A549 (cell line): ENCODE data around the gene FAF1. TPM values are rescaled to one million over a fixed set of nuclear protein-coding genes. Genes with fewer than 3 reads are reported as not detected.
"Not testable (repeated sequence)": the region's sequence is repeated elsewhere in the genome, so short reads cannot be mapped to it uniquely, and the experiment has no call there.

Experiments
- ATAC-seq, 2 experiments: fragments of 200-7000 bp in 1 of 2; fragments of >200 bp in 1 of 2; cut with Nextera tagmentation in 1 of 2; cut with Tn5 transposase in 1 of 2; 3 replicates each; pipeline versions ENCODE4 v1.8.0 to v1.9.1; 2018 to 2020; ENCODE audit warnings: mild to moderate bottlenecking in 1 of 2, moderate library complexity in 1 of 2
- CTCF ChIA-PET: fragments of 300-600 bp; sonication (Branson Sonifier 250); formaldehyde crosslinking; extraction: SDS; loops from one replicate; lab custom pipeline; 2021; ENCODE audit warnings: antibody characterized with exemption, inconsistent platforms; lab: Yijun Ruan, JAX
- POLR2A ChIA-PET: fragments of 350-600 bp; formaldehyde crosslinking; extraction: SDS; loops from one replicate; lab custom pipeline; 2021; ENCODE audit warnings: antibody characterized with exemption, inconsistent platforms; lab: Yijun Ruan, JAX
- DNase-seq, 2 experiments: peaks; one replicate each; pipeline versions ENCODE4 v3.0.0 to v3.0.0-alpha.2; 2011 to 2016; ENCODE audit warnings: low read depth in 1 of 2, low spot score in 1 of 2
- FAIRE-seq: peaks from 2 replicates; lab custom pipeline; 2011; peaks lifted over from hg19 to GRCh38; lab: Jason Lieb, UNC
- H3K27ac ChIP-seq, 2 experiments: fragments of >200 bp; sonication (Bioruptor Twin); formaldehyde crosslinking; 3 replicates each; pipeline ENCODE4 v1.5.1; 2016 to 2017
- H3K4me1 ChIP-seq: fragments of >200 bp; sonication (Bioruptor Twin); formaldehyde crosslinking; 3 replicates; pipeline ENCODE4 v1.6.1; 2016
- H3K4me2 ChIP-seq: fragments of >200 bp; sonication (Bioruptor Twin); formaldehyde crosslinking; 3 replicates; pipeline ENCODE4 v1.6.1; 2016
- H3K4me3 ChIP-seq: fragments of >200 bp; sonication (Bioruptor Twin); formaldehyde crosslinking; 3 replicates; pipeline ENCODE4 v1.5.1; 2016
- H3K9me3 ChIP-seq: fragments of >200 bp; sonication (Bioruptor Twin); formaldehyde crosslinking; 3 replicates; pipeline ENCODE4 v1.6.1; 2016
- CEBPB ChIP-seq, 2 experiments: fragments of >200 bp in 1 of 2; sonication (Bioruptor Twin) in 1 of 2; formaldehyde crosslinking in 1 of 2; IDR thresholded peaks; 2 replicates each; pipeline ENCODE4 v1.6.1; 2012 to 2016
- CHD4 ChIP-seq: fragments of 200-600 bp; sonication (generic); IDR thresholded peaks from 2 replicates; pipeline ENCODE4 v1.6.1; 2016; ENCODE audit warnings: antibody characterized with exemption, mild to moderate bottlenecking, borderline replicate concordance
- EHF ChIP-seq: fragments of 250-450 bp; sonication (Bioruptor Pico); IDR thresholded peaks from 2 replicates; pipeline ENCODE4 v1.5.0; 2020; ENCODE audit warnings: mild to moderate bottlenecking
- ELK1 ChIP-seq: fragments of 150-350 bp; IDR thresholded peaks from 2 replicates; pipeline ENCODE4 v1.6.1; 2014; ENCODE audit warnings: low read depth, mild to moderate bottlenecking, low read length
- GATA3 ChIP-seq: IDR thresholded peaks from 2 replicates; pipeline ENCODE4 v1.6.1; 2012; ENCODE audit warnings: borderline replicate concordance
- HES2 ChIP-seq: fragments of >200 bp; sonication (Bioruptor Twin); formaldehyde crosslinking; IDR thresholded peaks from 2 replicates; pipeline ENCODE4 v1.6.1; 2016
- HOXA7 ChIP-seq: fragments of 250-450 bp; sonication (Bioruptor Pico); IDR thresholded peaks from 2 replicates; pipeline ENCODE4 v1.5.0; 2020; ENCODE audit warnings: mild to moderate bottlenecking, moderate library complexity
- JUN ChIP-seq, 2 experiments: fragments of >200 bp; sonication (Bioruptor Twin); formaldehyde crosslinking; IDR thresholded peaks; 2 replicates in 1 of 2; 3 replicates in 1 of 2; pipeline ENCODE4 v1.6.1; 2016 to 2017
- MAFK ChIP-seq: fragments of 450-650 bp; IDR thresholded peaks from 2 replicates; pipeline ENCODE4 v1.6.1; 2014; ENCODE audit not compliant: partially characterized antibody
- NFE2L2 ChIP-seq: fragments of 150-350 bp; conservative IDR thresholded peaks from 2 replicates; pipeline ENCODE4 v1.6.1; 2014; ENCODE audit warnings: low read length
- NR3C1 ChIP-seq: fragments of >200 bp; sonication (Bioruptor Twin); formaldehyde crosslinking; IDR thresholded peaks from 3 replicates; pipeline ENCODE4 v1.6.1; 2017
- PHF8 ChIP-seq: fragments of 200-600 bp; sonication (generic); IDR thresholded peaks from 2 replicates; pipeline ENCODE4 v1.6.1; 2016; ENCODE audit warnings: low read depth, mild to moderate bottlenecking, antibody characterized with exemption, moderate library complexity, borderline replicate concordance
- POLR2AphosphoS2 ChIP-seq: conservative IDR thresholded peaks from 2 replicates; pipeline ENCODE4 v1.6.1; 2012; ENCODE audit warnings: low read length, improper control_type of control experiment, inconsistent platforms
- RAD21 ChIP-seq, 2 experiments: fragments of >200 bp in 1 of 2; sonication (Bioruptor Twin) in 1 of 2; formaldehyde crosslinking in 1 of 2; IDR thresholded peaks in 1 of 2; conservative IDR thresholded peaks in 1 of 2; 2 replicates in 1 of 2; 3 replicates in 1 of 2; pipeline ENCODE4 v1.6.1; 2012 to 2018; ENCODE audit warnings: inconsistent platforms in 1 of 2
- RCOR1 ChIP-seq: fragments of 150-350 bp; IDR thresholded peaks from 2 replicates; pipeline ENCODE4 v1.6.1; 2014; ENCODE audit warnings: antibody characterized with exemption, low read length, low read depth
- REST ChIP-seq: fragments of 200-600 bp; sonication (generic); IDR thresholded peaks from 2 replicates; pipeline ENCODE4 v1.6.1; 2016; ENCODE audit warnings: antibody characterized with exemption, mild to moderate bottlenecking, moderate library complexity
- RNF2 ChIP-seq: fragments of 200-600 bp; sonication (generic); IDR thresholded peaks from 2 replicates; pipeline ENCODE4 v1.6.1; 2016; ENCODE audit warnings: low read depth, mild to moderate bottlenecking, antibody characterized with exemption, moderate library complexity, borderline replicate concordance
- SREBF2 ChIP-seq: fragments of 450-650 bp; IDR thresholded peaks from 2 replicates; pipeline ENCODE4 v1.6.1; 2014; ENCODE audit warnings: mild to moderate bottlenecking, moderate library complexity
- TFCP2L1 ChIP-seq: fragments of 250-450 bp; sonication (Bioruptor Pico); IDR thresholded peaks from 2 replicates; pipeline ENCODE4 v1.5.0; 2021; ENCODE audit warnings: mild to moderate bottlenecking
- TP53 ChIP-seq: fragments of 250-450 bp; sonication (Bioruptor Pico); IDR thresholded peaks from 2 replicates; pipeline ENCODE4 v1.5.0; 2021; ENCODE audit warnings: mild to moderate bottlenecking, moderate library complexity
- ZC3H11A ChIP-seq: fragments of 450-650 bp; IDR thresholded peaks from 2 replicates; pipeline ENCODE4 v1.6.1; 2014; ENCODE audit warnings: antibody characterized with exemption, mild to moderate bottlenecking
- ZSCAN20 ChIP-seq: fragments of 250-450 bp; sonication (Bioruptor Pico); IDR thresholded peaks from 2 replicates; pipeline ENCODE4 v1.8.0; 2022; ENCODE audit warnings: mild to moderate bottlenecking, moderate library complexity
- WGBS: methylation state at CpG from one replicate; pipeline ENCODE4 v1.1.6; 2017; ENCODE audit errors: missing lambda C conversion rate; 5-methylcytosine and 5-hydroxymethylcytosine counted together
- polyA plus RNA-seq, 4 experiments: library from polyadenylated mRNA; depleted of rRNA in 3 of 4; stranded (reverse); fragments of >200 nt; fragmentation: RNase III in 1 of 4; extraction: RNeasy Plus Mini Kit Qiagen cat#74134 plus additional on column Dnase treatment in 1 of 4; gene quantifications; 2 replicates in 3 of 4; 3 replicates in 1 of 4; pipeline ENCODE4 v1.2.3, GENCODE V29; 2011 to 2017
- TF ChIP-seq, protein P1 (sequence below): IDR thresholded peaks from 2 replicates; pipeline ENCODE4 v1.6.1; 2012; ENCODE audit warnings: low read depth, borderline replicate concordance

Gene FAF1
- polyA plus RNA-seq, 2 of the 4 experiments (the other 2 are of a cell fraction) = 31.7 to 46.2 TPM

- peaks cover 17% of the 10 kb centered on the region; the same call in 2 of the 3 replicates for H3K4me1 ChIP-seq
- H3K27ac ChIP-seq = peak overlapping the region; percentile 83 to 96
- POLR2A ChIA-PET = interaction anchor here (2.5 kb wide), 1 partner anchor 10 kb away, joined by 15 read pairs; the partner anchor contains the start of gene CDKN2C
- ATAC-seq = peak; percentile 49 to 79
- peak overlapping the region; percentile 84 for H3K4me2 ChIP-seq
- DNase-seq = no peak
- FAIRE-seq = no peak
- no peak for TF ChIP-seq ELK1
- TF ChIP-seq HES2 = no peak
- no peak for TF ChIP-seq TFCP2L1 (CRISPR knock-in tag)
- 0 out of 5 replicates have a peak, but pooled peaks of 1 of the 2 experiments have one; percentile 2 for TF ChIP-seq RAD21 (conservative IDR thresholded peaks at IDR 0.05 in 1 of 2, IDR thresholded peaks at IDR 0.05 in 1 of 2)
- TF ChIP-seq ZSCAN20 (CRISPR knock-in tag) = no peak
- no peaks in the 10 kb centered on the region for H3K9me3 ChIP-seq
- 3% methylated on average over 15 of the region's 38 CpGs for WGBS
- CTCF ChIA-PET = interaction anchor here (2.0 kb wide), 1 partner anchor 30 kb away, joined by 9 read pairs; no protein-coding TSS in a partner anchor
- H3K4me3 ChIP-seq = peak overlapping the region; percentile 68
Measured at GRCh38 chr1:50959303-50959912, 659 bp downstream of the FAF1 start.

DNA sequence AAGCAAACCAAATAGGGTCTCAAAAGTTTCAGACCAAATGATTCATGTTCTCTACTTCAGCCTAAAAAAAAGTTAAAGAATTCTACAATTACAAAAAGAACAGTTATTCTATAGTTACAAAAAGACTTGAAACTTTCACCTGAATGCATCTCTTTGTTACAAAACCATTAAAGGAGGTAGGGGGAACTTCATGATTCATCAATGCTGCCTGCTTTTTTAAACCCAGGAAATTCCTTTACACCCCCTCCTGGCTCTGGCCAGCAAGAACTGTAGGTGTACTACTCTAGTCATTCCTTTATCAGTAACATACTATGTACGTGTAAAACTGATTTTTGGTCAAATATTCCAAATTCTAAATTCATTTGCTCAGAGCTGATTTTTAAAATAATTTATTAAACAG, 5.0 kb downstream of the FAF1 start:
- Histone ChIP-seq H3K4me1 (peaks cover 9% of the 10 kb centered on the region; the same call in 2 of the 3 replicates), H3K4me3 (no peak overlapping the region), H3K9me3 (no peaks in the 10 kb centered on the region)
- no peak for ATAC-seq
- ChIA-PET CTCF (no interaction called here), POLR2A (interaction anchor here (0.7 kb wide), 1 partner anchor 914 kb away, joined by 3 read pairs; no protein-coding TSS in a partner anchor)
- TF ChIP-seq RCOR1 = no peak
- no peak for TF ChIP-seq JUN (IDR thresholded peaks at IDR 0.05)
- no peak for TF ChIP-seq RNF2
- TF ChIP-seq, protein P1, sequence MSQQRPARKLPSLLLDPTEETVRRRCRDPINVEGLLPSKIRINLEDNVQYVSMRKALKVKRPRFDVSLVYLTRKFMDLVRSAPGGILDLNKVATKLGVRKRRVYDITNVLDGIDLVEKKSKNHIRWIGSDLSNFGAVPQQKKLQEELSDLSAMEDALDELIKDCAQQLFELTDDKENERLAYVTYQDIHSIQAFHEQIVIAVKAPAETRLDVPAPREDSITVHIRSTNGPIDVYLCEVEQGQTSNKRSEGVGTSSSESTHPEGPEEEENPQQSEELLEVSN = no peak
- TF ChIP-seq NR3C1 = no peak
- no peak for TF ChIP-seq PHF8
- TF ChIP-seq, all 56 proteins: peak for 0
- Histone ChIP-seq H3K27ac (no peak overlapping the region), H3K4me2 (no peak overlapping the region)
- FAIRE-seq = no peak
- no peak for DNase-seq
- 81% methylated on average over 1 of the region's 1 CpG for WGBS

DNA sequence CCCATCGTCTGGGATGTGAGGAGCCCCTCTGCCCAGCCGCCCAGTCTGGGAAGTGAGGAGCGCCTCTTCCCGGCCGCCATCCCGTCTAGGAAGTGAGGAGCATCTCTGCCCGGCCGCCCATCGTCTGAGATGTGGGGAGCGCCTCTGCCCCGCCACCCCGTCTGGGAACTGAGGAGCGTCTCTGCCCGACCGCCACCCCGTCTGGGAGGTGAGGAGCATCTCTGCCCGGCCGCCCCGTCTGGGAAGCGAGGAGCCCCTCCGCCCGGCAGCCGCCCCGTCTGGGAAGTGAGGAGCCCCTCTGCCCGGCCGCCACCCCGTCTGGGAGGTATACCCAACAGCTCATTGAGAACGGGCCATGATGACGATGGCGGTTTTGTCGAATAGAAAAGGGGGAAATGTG, 7.5 kb downstream of the FAF1 start:
- CTCF ChIA-PET, H3K4me3 ChIP-seq, H3K27ac ChIP-seq, POLR2A ChIA-PET, FAIRE-seq, H3K4me1 ChIP-seq, ATAC-seq, DNase-seq, H3K9me3 ChIP-seq, H3K4me2 ChIP-seq: not testable (repeated sequence)
- WGBS = 92% methylated on average over 23 of the region's 31 CpGs

DNA sequence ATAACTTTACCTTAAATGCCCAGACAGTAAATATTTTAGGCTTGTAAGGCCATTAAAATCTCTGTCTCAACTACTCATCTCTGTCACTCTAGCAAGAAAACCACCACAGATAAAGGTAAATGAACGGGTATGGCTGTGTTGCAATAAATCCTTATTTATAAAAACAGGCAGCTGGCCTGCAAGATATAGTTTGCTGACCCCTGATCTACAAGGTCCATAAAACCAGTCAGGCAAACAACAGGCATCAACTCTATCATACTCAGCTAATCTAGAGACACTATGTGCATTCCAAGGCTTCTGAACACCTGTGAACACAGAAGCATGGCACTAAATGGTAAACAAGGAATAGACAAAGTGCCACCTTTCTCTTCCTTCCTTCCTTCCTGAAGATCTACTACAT, 9.7 kb downstream of the FAF1 start:
- Histone ChIP-seq H3K9me3 (no peaks in the 10 kb centered on the region), H3K4me2 (no peak overlapping the region), H3K4me3 (no peak overlapping the region), H3K27ac (no peak overlapping the region), H3K4me1 (no peaks in the 10 kb centered on the region)
- POLR2A ChIA-PET = no interaction called here
- no peak for DNase-seq
- no peak for ATAC-seq
- CTCF ChIA-PET = interaction anchor here (2.7 kb wide), 1 partner anchor 240 kb away, joined by 13 read pairs; no protein-coding TSS in a partner anchor
- 81% methylated on average over 1 of the region's 1 CpG for WGBS
- no peak for FAIRE-seq
- no peak for TF ChIP-seq RAD21 (conservative IDR thresholded peaks at IDR 0.05 in 1 of 2, IDR thresholded peaks at IDR 0.05 in 1 of 2)
- no peak for TF ChIP-seq GATA3
- no peak for TF ChIP-seq POLR2AphosphoS2
- TF ChIP-seq CEBPB (IDR thresholded peaks at IDR 0.05) = no peak
- TF ChIP-seq ZC3H11A = no peak
- TF ChIP-seq CHD4 = no peak
- no peak for TF ChIP-seq EHF (CRISPR knock-in tag)
- no peak for TF ChIP-seq HOXA7 (CRISPR knock-in tag)
- no peak for TF ChIP-seq TP53 (CRISPR knock-in tag)
- TF ChIP-seq ELK1 = no peak
- no peak for TF ChIP-seq NFE2L2
- TF ChIP-seq MAFK = no peak
- no peak for TF ChIP-seq SREBF2
- no peak for TF ChIP-seq NR3C1
- TF ChIP-seq REST = no peak
